ENCODE measurements around the gene TMEM63A.

DNA sequence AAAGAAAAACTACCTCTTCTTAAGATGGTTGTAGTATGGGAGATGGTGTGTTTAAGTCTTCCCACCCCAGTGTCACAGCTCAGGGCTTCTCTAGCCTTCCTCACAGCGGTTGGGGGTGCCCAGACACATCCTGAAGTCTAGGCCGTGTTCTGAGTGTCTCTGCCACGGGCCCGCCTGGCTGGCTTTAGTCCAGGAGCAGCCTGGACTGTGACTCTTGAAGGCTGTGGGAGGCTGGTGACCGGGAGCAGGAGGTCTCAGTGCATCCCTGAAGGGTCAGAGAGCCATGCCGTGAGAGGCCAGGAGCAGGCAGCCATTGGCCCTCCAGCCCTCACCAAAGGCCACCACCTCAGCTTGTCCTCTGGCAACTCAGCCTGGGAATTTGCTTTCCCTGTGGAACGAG, 67.8 kb downstream of the TMEM63A start:
- TF ChIP-seq, protein P1, sequence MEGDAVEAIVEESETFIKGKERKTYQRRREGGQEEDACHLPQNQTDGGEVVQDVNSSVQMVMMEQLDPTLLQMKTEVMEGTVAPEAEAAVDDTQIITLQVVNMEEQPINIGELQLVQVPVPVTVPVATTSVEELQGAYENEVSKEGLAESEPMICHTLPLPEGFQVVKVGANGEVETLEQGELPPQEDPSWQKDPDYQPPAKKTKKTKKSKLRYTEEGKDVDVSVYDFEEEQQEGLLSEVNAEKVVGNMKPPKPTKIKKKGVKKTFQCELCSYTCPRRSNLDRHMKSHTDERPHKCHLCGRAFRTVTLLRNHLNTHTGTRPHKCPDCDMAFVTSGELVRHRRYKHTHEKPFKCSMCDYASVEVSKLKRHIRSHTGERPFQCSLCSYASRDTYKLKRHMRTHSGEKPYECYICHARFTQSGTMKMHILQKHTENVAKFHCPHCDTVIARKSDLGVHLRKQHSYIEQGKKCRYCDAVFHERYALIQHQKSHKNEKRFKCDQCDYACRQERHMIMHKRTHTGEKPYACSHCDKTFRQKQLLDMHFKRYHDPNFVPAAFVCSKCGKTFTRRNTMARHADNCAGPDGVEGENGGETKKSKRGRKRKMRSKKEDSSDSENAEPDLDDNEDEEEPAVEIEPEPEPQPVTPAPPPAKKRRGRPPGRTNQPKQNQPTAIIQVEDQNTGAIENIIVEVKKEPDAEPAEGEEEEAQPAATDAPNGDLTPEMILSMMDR (IDR thresholded peaks at IDR 0.05): no peak
- TF ChIP-seq POLR2A (IDR thresholded peaks at IDR 0.05): no peak

Measured in breast epithelium (tissue), 3 donors.